MM.1S (cell line): ENCODE data around the gene RABEP1.

ENCODE experiments used
- DNase-seq: peaks from one replicate; pipeline ENCODE4 v3.0.0-alpha.2; 2015
- H2AFZ ChIP-seq: fragments of 300-600 bp; sonication (generic); 2 replicates; pipeline ENCODE4 v1.6.0; 2016; ENCODE audit warnings: antibody characterized with exemption, low read length
- H3F3A ChIP-seq: fragments of 300-600 bp; sonication (generic); 2 replicates; pipeline ENCODE4 v1.6.1; 2016; ENCODE audit warnings: mild to moderate bottlenecking, antibody characterized with exemption, low read length, moderate library complexity, mixed read lengths; ENCODE audit not compliant: insufficient read depth
- H3K27ac ChIP-seq: fragments of 300-600 bp; sonication (generic); 2 replicates; pipeline ENCODE4 v1.5.1; 2016; ENCODE audit warnings: mild to moderate bottlenecking, low read length
- H3K27me3 ChIP-seq: fragments of 300-600 bp; sonication (generic); replicated peaks from 2 replicates; pipeline ENCODE4 v1.6.0; 2016; ENCODE audit warnings: low read length; ENCODE audit not compliant: insufficient read depth
- H3K36me3 ChIP-seq: fragments of 300-600 bp; sonication (generic); replicated peaks from 2 replicates; pipeline ENCODE4 v1.6.1; 2016; ENCODE audit warnings: mild to moderate bottlenecking, low read length, mixed read lengths; ENCODE audit not compliant: insufficient read depth
- H3K4me1 ChIP-seq: fragments of 300-600 bp; sonication (generic); 2 replicates; pipeline ENCODE4 v1.6.1; 2016; ENCODE audit warnings: low read length, mixed read lengths
- H3K4me2 ChIP-seq: fragments of 300-600 bp; sonication (generic); 2 replicates; pipeline ENCODE4 v1.6.0; 2016; ENCODE audit warnings: low read depth, low read length
- H3K4me3 ChIP-seq: fragments of 300-600 bp; sonication (generic); 2 replicates; pipeline ENCODE4 v1.5.1; 2016; ENCODE audit warnings: low read length, mixed read lengths
- H3K79me2 ChIP-seq: fragments of 300-600 bp; sonication (generic); 2 replicates; pipeline ENCODE4 v1.6.1; 2016; ENCODE audit warnings: mixed run types, low read length, mixed read lengths
- H3K9ac ChIP-seq: fragments of 300-600 bp; sonication (generic); 2 replicates; pipeline ENCODE4 v1.6.1; 2016; ENCODE audit warnings: low read length, mixed read lengths
- H3K9me2 ChIP-seq: fragments of 300-600 bp; sonication (generic); replicated peaks from 2 replicates; pipeline ENCODE4 v1.6.1; 2016; ENCODE audit warnings: mild to moderate bottlenecking, low read length, mixed read lengths; ENCODE audit not compliant: insufficient read depth
- H3K9me3 ChIP-seq: fragments of 300-600 bp; sonication (generic); replicated peaks from 2 replicates; pipeline ENCODE4 v1.6.1; 2016; ENCODE audit warnings: mild to moderate bottlenecking, low read length, mixed read lengths; ENCODE audit not compliant: insufficient read depth
- H4K20me1 ChIP-seq: fragments of 300-600 bp; sonication (generic); 2 replicates; pipeline ENCODE4 v1.6.1; 2016; ENCODE audit warnings: mild to moderate bottlenecking, low read length, moderate library complexity, mixed read lengths; ENCODE audit not compliant: insufficient read depth
- EZH2 ChIP-seq: fragments of 300-600 bp; sonication (generic); optimal IDR thresholded peaks from 2 replicates; pipeline ENCODE3; 2017; ENCODE audit warnings: low read depth, mild to moderate bottlenecking, antibody characterized with exemption, low read length, mixed read lengths
- EZH2phosphoT487 ChIP-seq: fragments of 300-600 bp; sonication (generic); IDR thresholded peaks from 2 replicates; pipeline ENCODE4 v1.6.1; 2018; ENCODE audit warnings: antibody characterized with exemption, low read length
- TF ChIP-seq, protein P1 (sequence below): fragments of 300-600 bp; sonication (generic); IDR thresholded peaks from 2 replicates; pipeline ENCODE4 v1.5.1; 2016; ENCODE audit warnings: antibody characterized with exemption, low read length, mixed read lengths

Gene RABEP1

DNA sequence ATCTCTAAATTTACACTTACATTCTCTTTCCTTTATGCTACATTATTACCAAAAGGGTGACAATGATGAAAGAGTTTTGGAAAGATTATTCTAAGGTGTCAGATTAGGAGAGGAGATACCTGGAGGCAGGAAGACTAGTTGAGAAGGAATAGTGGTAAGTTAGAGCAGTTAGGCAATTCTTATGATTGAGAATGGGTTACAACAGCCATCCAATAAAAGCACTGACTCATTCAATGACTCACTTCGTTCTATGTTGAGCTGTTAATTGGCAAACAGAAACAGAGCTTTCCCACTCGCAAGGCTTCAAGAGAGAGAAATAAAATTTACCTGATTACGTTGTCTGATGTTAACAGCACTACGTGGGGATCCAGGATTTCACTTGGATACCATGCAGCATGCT is 131.6 kb downstream of the RABEP1 start:
- H2AFZ ChIP-seq = no peak overlapping the region
- H3K4me3 ChIP-seq = no peak overlapping the region
- no peaks in the 10 kb centered on the region for H3K9me3 ChIP-seq
- peaks cover 6% of the 10 kb centered on the region; the same call in 1 of the 2 replicates for H3F3A ChIP-seq
- DNase-seq = no peak
- no peak overlapping the region for H3K4me2 ChIP-seq
- H3K27ac ChIP-seq = no peak overlapping the region
- H3K79me2 ChIP-seq = peaks cover 85% of the 10 kb centered on the region
- H3K27me3 ChIP-seq = no peaks in the 10 kb centered on the region
- H3K9ac ChIP-seq = no peak overlapping the region
- TF ChIP-seq EZH2phosphoT487 (no peak), EZH2 (no peak)
- TF ChIP-seq, protein P1, sequence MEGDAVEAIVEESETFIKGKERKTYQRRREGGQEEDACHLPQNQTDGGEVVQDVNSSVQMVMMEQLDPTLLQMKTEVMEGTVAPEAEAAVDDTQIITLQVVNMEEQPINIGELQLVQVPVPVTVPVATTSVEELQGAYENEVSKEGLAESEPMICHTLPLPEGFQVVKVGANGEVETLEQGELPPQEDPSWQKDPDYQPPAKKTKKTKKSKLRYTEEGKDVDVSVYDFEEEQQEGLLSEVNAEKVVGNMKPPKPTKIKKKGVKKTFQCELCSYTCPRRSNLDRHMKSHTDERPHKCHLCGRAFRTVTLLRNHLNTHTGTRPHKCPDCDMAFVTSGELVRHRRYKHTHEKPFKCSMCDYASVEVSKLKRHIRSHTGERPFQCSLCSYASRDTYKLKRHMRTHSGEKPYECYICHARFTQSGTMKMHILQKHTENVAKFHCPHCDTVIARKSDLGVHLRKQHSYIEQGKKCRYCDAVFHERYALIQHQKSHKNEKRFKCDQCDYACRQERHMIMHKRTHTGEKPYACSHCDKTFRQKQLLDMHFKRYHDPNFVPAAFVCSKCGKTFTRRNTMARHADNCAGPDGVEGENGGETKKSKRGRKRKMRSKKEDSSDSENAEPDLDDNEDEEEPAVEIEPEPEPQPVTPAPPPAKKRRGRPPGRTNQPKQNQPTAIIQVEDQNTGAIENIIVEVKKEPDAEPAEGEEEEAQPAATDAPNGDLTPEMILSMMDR = no peak
- H3K9me2 ChIP-seq = no peaks in the 10 kb centered on the region
- no peaks in the 10 kb centered on the region for H3K4me1 ChIP-seq
- peaks cover 5% of the 10 kb centered on the region for H4K20me1 ChIP-seq
- peaks cover 11% of the 10 kb centered on the region for H3K36me3 ChIP-seq

GRCh38 chr17:5416901-5417300 is 134.8 kb downstream of the RABEP1 start:
- H3K27me3 ChIP-seq = no peaks in the 10 kb centered on the region
- H3K36me3 ChIP-seq = peaks cover 4% of the 10 kb centered on the region; the same call in 1 of the 2 replicates
- no peaks in the 10 kb centered on the region for H3K9me3 ChIP-seq
- peaks cover 87% of the 10 kb centered on the region for H3K79me2 ChIP-seq
- peaks cover 8% of the 10 kb centered on the region for H3K4me1 ChIP-seq
- no peak overlapping the region for H2AFZ ChIP-seq
- H3K4me2 ChIP-seq = no peak overlapping the region
- no peak for DNase-seq
- H3F3A ChIP-seq = peaks cover 13% of the 10 kb centered on the region; the same call in 1 of the 2 replicates
- no peaks in the 10 kb centered on the region for H3K9me2 ChIP-seq
- peaks cover 5% of the 10 kb centered on the region for H4K20me1 ChIP-seq
- TF ChIP-seq EZH2 = no peak
- no peak for TF ChIP-seq EZH2phosphoT487
- TF ChIP-seq, protein P1 = no peak
- H3K4me3 ChIP-seq = no peak overlapping the region
- no peak overlapping the region for H3K9ac ChIP-seq
- no peak overlapping the region for H3K27ac ChIP-seq

DNA sequence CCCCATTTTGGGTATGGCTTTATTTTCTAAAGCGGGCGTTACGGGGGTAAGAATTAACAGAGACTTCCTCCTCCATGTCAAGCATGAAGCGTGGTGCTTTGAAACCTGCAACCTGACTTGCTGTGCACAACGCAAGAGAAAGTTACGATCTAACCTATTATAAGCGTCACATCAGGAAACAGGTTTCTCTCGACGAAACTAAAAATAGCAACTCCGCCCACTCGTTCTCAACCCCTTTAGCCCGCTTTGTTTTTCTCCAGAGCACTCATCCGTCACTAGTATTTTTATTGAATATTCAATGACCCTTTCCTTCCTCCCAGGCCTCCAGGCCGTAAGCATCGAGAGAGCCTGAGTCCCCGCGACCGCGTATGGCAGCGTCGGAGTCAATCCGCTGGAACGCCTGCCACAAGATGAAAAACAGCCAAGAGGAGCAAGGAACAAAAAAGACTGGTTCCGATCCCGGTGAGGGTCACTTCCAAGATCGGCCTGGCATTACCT is 136.8 kb downstream of the RABEP1 start:
- peak overlapping the region; percentile 62 for H3K4me2 ChIP-seq
- H3K79me2 ChIP-seq = peaks cover 77% of the 10 kb centered on the region
- TF ChIP-seq, protein P1 = no peak
- TF ChIP-seq EZH2 (no peak), EZH2phosphoT487 (no peak)
- no peaks in the 10 kb centered on the region for H3K27me3 ChIP-seq
- peak overlapping the region; percentile 95 for H3K4me3 ChIP-seq
- peak overlapping the region; percentile 95 for H3K27ac ChIP-seq
- peaks cover 12% of the 10 kb centered on the region for H3K4me1 ChIP-seq
- H3K9me2 ChIP-seq = no peaks in the 10 kb centered on the region
- peaks cover 13% of the 10 kb centered on the region; the same call in 1 of the 2 replicates for H3F3A ChIP-seq
- peaks cover 5% of the 10 kb centered on the region for H4K20me1 ChIP-seq
- peak overlapping the region; percentile 33; the same call in 1 of the 2 replicates for H2AFZ ChIP-seq
- H3K9me3 ChIP-seq = no peaks in the 10 kb centered on the region
- H3K36me3 ChIP-seq = peaks cover 12% of the 10 kb centered on the region; the same call in 1 of the 2 replicates
- peak; percentile 94 for DNase-seq
- peak overlapping the region; percentile 94 for H3K9ac ChIP-seq
